GM18505 (cell line): ENCODE measurements around the gene PLXND1.
"Not testable (repeated sequence)": the region's sequence is repeated elsewhere in the genome, so short reads cannot be mapped to it uniquely, and the experiment has no call there.

ENCODE experiments used
- ATAC-seq: cut with Tn5 transposase; IDR thresholded peaks from one replicate; pipeline ENCODE4 v1.9.1; 2021; ENCODE audit not compliant: unreplicated experiment
- POLR2A ChIP-seq: IDR thresholded peaks from 4 replicates; pipeline ENCODE4 v1.6.1; 2011; ENCODE audit warnings: borderline replicate concordance; ENCODE audit not compliant: insufficient read depth, insufficient read length; ENCODE audit errors: extremely low read depth

The PLXND1 gene

DNA sequence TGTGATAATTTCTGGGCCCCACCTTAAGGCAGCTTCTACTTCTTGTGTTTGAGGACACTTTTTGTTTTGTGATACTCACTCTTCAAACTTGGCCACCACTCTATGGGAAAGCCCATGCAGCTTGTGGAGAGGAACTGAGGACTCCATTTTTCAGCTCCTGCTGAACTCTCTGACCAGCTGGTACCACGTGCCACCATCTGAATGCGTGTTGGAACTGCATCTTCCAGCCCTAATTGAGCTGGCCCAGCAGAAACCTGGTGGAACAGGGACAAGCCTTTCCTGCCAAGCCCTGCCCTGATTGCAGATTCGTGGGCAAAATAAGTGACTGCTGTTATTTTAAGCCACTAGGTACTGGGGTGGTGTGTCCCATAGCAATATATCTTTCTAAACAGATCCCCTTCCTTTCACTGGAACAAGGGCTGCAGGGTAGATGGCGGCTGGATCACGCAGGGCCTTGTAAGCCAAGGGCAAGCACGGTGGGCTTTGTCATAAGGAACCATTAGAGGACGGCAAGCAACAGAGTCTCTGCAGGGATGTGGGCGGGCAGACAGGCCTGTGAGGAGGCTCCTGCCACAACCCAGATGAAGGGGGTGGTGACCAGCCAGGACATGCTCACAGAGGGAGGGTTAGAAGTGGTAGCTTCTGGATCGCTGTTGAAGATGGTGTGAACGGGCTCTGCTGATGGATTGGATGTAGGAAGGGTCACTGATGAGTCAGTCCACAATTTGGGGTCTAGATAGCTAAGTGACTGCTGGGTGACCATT lies 54.0 kb downstream of the PLXND1 start:
- no peak for TF ChIP-seq POLR2A
- no peak for ATAC-seq

DNA sequence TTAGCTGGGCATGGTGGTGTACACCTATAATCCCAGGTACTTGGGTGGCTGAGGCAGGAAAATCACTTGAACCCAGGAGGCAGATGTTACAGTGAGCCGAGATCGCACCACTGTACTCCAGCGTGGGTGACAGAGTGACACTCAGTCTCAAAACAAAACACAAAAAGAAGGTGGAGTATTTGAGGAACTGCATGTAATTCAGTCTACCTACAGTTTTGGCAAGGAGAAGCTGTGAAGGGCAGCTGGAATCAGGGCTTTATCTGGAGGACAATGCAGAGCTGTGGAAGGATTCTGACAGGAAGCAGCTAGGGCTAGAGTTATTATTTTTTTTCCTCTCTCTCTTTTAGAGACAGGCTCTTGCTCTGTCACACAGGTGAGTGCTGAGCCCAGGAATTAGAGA lies 56.7 kb downstream of the PLXND1 start:
- no peak for ATAC-seq
- no peak for TF ChIP-seq POLR2A

DNA sequence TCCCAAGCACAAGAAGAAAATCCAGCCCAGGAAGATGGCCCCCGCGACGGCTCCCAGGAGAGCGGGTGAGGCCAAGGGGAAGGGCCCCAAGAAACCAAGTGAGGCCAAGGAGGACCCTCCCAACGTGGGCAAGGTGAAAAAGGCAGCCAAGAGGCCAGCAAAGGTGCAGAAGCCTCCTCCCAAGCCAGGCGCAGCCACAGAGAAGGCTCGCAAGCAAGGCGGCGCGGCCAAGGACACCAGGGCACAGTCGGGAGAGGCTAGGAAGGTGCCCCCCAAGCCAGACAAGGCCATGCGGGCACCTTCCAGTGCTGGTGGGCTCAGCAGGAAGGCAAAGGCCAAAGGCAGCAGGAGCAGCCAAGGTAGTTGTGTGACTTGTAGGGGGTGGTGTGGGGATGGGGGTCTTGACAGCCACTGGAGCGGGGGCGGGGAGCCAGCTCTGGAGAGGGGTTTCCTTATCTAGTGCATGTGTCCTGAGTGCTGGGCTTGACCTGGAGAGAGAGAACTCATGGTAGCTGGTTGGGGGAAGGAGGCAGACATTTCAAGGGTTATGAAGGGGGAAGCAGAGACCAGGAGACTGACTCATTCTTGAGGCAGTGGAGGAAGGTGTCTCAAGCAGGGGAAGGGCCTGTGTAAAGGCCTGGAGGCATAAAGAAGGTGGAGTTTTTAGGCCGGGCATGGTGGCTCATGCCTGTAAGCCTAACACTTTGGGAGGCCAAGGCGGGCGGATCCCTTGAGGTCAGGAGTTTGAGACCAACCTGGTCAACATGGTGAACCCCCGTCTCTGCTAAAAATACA lies 57.3 kb downstream of the PLXND1 start:
- TF ChIP-seq POLR2A: no peak
- no peak for ATAC-seq

DNA sequence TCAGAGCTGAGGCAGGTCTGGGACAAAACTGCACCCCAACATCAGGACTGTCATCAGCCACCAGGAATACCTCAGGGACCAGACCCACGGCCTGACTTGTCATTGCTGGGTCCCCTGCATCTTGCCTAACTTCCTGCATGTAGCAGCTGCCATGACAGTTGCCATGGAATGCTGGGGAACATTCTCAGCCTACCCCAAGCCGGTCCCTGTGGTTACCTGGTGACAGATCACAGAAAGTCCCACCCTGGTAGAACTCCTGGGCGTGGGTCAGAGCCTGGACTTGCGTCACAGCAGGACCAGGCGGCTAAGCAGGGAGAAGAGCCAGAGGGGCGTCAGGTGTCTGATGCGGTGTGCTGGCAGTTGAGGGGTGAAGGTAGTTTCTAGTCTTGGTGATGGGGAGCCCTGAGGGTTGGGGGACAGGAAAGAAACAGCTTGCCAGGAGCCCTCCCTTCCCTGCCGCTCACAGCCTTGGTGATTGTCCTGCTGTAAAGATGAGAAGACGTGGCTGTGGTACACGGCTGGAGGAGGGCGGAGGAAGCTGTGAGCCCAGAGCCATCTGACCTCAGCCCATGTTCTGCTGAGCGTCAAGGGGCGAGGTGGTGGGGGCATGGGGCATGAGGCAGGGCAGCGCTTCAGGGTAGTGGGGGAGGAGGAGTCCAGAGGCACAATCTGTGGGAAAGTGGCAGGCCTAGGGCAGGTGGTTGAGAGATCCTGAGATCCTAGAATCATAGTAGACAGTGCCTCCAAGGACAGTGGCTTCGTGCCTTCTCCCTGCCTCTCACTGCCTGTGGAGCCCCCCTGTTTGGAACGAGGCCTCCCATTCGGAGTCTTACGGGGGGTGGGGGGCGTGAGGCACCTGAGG lies 58.1 kb downstream of the PLXND1 start:
- TF ChIP-seq POLR2A: no peak
- no peak for ATAC-seq

DNA sequence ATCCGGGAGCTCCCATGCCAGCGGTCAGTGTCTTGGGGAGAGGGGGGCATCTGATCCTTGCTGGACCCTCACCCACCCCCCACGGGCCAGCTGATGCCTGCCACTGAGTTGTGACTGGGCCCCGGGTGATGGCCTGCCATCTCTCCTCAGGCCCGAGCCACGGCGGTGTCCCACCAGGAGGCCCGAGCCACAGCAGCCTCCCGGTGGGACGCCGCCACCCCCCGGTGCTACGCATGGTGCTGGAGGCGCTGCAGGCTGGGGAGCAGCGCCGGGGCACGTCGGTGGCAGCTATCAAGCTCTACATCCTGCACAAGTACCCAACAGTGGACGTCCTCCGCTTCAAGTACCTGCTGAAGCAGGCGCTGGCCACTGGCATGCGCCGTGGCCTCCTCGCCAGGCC lies 59.2 kb downstream of the PLXND1 start:
- TF ChIP-seq POLR2A: no peak
- no peak for ATAC-seq

DNA sequence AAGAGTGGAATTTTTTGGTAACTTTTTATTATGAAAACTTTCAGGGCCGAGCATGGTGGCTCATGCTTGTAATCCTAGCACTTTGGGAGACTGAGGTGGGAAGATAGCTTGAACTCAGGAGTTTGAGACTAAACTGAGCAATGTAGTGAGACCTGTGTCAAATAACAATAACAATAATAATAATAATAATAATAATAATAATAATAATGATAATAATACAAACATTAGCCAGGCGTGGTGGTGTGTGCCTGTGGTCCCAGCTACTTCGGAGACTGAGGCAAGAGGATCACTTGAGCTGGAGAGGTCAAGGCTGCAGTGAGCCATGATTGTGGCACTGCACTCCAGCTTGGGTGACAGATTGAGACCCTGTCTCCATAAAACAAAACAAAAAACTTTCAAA lies 60.5 kb downstream of the PLXND1 start:
- ATAC-seq: not testable (repeated sequence)

DNA sequence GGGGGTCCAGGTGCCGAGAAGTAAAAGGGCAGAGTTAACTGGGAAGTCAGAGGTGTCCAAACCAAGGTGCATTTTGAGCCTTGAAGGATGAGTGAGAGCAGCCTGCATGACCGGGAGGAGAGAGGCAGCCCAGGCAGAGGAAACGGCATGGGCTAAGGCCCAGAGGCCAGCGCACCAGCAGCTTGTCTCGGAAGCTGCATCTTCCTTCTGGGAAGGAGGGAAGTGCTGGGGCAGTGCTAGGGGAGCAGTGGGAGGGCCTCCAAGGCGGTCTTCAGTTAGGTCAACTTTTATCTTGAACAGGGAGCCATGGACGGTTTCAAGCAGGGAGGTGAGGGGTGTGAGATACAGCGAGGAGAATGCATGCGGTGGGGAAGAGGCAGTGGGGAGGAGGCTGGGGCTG lies 62.5 kb downstream of the PLXND1 start:
- ATAC-seq: no peak
- TF ChIP-seq POLR2A: no peak

DNA sequence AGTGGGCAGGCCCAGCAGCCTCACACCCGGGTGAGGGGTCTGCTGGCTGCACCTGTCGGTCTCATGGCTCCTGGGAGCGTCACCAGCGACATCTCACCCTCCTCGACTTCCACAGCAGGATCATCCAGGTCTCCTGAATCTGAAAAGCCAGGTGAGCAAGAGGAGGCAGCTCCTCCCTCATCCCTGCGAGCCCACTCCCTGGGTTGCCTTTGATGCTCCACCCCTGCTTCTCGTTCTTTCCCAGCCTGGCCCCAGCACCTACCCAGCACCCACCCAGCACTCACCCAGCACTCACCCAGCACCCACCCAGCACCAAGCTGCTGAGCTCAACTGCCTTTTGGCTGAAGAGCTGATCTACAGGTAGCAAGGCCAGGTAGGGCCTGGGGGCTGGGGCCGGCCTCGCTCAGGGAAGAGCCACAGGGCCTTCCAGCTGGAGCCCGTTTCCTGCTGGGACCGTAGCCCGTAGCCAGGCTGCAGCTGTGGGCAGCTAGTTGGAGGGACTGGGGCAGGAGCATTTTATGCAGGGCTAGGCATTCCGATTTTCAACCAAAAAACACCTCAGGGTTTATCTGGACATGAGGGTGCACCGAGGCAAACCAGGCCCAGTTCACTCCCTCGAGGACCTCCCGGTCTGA lies 63.2 kb downstream of the PLXND1 start, which contains the start of gene H1-8:
H1-8 (plus strand) TSS at position 20 of the 635 bp plus-strand sequence; CDS start at position 64, 44 bp downstream.
- no peak for TF ChIP-seq POLR2A
- no peak for ATAC-seq

DNA sequence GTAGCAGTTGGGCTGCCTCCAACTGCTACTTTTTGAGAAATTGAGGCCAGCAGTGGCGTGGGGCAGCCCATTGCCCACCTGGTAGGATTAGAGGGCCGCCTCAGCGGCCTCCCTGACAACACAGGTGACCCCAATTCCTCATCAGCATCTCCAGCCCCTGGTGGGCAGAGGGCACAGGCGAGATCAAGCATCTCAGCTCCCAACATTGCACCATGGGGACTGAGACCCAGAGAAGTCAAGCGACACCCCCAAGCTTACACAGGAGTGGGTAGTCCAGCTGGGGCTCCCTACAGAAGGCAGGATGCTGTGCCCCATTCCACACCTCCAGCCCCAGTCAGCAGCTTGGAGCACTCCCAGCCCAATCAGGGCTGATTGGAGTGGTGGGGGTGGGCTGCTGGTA lies 63.7 kb downstream of the PLXND1 start:
- ATAC-seq: no peak
- TF ChIP-seq POLR2A: no peak

DNA sequence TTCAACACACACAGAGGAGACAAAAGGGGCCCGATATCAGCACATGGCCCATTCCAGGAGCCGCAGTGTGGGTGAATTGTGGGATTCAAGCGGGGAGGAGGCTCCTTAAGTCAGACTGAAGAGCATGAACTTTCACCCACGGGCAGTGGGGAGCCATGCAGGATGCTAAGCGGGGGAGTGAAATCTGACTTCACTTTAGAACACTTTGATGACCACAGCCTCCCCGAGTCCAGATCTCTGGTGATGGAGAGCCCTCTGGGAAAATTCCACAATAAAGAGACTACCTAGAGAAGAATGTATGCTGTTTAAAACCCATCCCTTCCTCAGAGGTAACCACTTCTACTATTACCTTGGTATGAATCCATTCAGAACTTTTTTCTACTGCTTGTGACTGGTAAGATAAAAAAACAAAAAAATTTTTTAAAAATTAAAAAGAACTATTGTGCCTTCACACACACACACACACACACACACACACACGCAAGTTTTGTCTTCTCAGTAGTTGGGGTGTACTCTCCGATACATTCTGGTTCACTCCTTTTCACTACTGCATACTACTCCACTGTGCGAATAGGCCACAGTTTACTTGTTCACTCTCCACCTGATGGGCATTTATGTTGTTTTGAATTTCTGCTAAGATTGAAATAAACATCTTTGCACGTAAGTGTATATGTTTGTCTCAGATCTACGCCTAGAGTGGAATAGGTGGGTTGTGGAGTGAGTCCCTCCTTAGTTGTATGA lies 65.5 kb downstream of the PLXND1 start:
- TF ChIP-seq POLR2A: no peak
- ATAC-seq: no peak

DNA sequence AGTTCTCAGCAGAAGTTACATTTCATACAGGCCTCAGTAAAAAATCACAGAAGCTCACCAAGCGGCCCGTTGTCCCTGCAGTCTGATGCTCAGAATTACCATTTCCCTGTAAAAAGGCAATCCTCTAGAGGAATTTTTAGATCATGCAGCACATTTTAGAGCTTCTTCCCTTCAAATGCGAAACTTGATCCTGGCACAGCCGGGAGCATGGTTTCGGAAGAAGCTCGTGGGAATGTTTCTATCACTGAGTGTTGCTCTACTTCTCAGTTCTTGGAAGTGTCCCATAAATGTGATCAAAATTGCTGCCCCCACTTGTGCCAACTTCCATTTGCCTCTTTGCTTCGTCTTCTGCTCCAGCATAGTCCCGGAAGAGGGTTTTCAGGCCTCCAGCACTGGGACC lies 67.3 kb downstream of the PLXND1 start:
- ATAC-seq: no peak
- no peak for TF ChIP-seq POLR2A

DNA sequence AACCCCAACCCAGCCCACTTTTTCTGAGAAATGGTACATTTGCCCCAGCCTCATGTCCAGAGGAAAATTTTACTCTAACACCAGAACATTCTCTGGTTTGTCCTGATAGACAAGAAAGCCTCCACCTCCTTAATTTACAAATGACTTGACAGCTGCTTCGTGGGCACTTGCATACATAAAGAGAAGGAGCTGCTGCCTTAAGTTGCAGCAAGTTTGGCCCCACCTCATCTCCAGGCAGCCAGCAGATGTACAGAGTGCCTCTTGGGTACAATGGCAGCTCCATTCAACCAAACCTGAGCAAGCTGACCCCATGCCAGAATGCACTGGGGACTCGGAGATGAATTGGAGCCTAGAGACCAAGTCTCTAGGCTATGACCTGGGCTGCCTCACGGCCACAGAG lies 69.7 kb downstream of the PLXND1 start:
- no peak for ATAC-seq

More for the DNA sequence above, 69.7 kb downstream of the PLXND1 start:
- TF ChIP-seq POLR2A: no peak
